Measurements from ENCODE around the gene RPL18.

DNA sequence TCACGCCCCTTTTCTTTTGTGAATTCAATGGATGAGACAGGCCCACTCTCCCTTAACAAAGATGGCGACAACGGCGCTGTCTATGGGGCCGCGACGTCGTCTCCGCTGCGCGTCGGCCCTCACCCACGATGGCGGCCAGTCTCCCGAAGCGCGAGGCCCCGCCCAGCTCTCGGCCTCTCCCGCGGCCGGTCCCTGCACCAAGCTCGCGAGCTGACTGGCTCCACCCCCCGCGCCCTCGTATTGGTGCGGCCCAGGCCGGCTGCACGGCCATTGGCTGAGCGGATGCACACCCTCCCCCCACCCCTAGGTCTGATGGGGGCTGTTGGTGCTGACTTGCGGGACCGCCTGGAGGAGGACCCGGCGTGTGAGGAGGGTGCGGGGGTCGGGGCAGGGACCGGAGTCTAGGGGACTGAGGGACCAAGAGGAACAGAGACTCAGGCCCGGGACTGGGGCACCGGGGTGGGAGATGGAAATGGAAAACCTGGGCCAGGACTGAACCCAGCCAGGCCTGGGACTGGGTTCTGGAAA, 5.2 kb upstream of the RPL18 start:
- TF ChIP-seq, protein P1, sequence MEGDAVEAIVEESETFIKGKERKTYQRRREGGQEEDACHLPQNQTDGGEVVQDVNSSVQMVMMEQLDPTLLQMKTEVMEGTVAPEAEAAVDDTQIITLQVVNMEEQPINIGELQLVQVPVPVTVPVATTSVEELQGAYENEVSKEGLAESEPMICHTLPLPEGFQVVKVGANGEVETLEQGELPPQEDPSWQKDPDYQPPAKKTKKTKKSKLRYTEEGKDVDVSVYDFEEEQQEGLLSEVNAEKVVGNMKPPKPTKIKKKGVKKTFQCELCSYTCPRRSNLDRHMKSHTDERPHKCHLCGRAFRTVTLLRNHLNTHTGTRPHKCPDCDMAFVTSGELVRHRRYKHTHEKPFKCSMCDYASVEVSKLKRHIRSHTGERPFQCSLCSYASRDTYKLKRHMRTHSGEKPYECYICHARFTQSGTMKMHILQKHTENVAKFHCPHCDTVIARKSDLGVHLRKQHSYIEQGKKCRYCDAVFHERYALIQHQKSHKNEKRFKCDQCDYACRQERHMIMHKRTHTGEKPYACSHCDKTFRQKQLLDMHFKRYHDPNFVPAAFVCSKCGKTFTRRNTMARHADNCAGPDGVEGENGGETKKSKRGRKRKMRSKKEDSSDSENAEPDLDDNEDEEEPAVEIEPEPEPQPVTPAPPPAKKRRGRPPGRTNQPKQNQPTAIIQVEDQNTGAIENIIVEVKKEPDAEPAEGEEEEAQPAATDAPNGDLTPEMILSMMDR (conservative IDR thresholded peaks at IDR 0.05; ENCODE audit: low read length) = no peak
- TF ChIP-seq EZH2phosphoT487 (IDR thresholded peaks at IDR 0.05; ENCODE audit: borderline replicate concordance) = no peak
